Measurements from ENCODE around the gene RCAN2.
"Not testable (repeated sequence)": the region's sequence is repeated elsewhere in the genome, so short reads cannot be mapped to it uniquely, and the experiment has no call there.

Gene RCAN2

GRCh38 chr6:46405620-46406180 is 85.5 kb downstream of the RCAN2 start:
- not testable (repeated sequence) for H3K27ac Mint-ChIP-seq; ATAC-seq (ENCODE audit: low read depth); H3K36me3 Mint-ChIP-seq; H3K4me3 Mint-ChIP-seq; H3K9me3 Mint-ChIP-seq; DNase-seq (ENCODE audit: low spot score in 2 of 2); H3K27me3 Mint-ChIP-seq; H3K4me1 Mint-ChIP-seq

- no peaks in the 10 kb centered on the region for H3K4me1 Mint-ChIP-seq
- no peaks in the 10 kb centered on the region for H3K9me3 Mint-ChIP-seq
- no peak for DNase-seq (ENCODE audit: low spot score in 2 of 2)
- H3K27me3 Mint-ChIP-seq: no peaks in the 10 kb centered on the region
- H3K36me3 Mint-ChIP-seq: no peaks in the 10 kb centered on the region
- no peak overlapping the region for H3K27ac Mint-ChIP-seq
- ATAC-seq (ENCODE audit: low read depth): no peak
- H3K4me3 Mint-ChIP-seq: no peak overlapping the region
These were observed 90.4 kb downstream of the RCAN2 start for GRCh38 chr6:46400898-46401297.

GRCh38 chr6:46395530-46395929 is 95.7 kb downstream of the RCAN2 start:
- no peak overlapping the region for H3K4me3 Mint-ChIP-seq
- DNase-seq (ENCODE audit: low spot score in 2 of 2) (no peak), ATAC-seq (ENCODE audit: low read depth) (no peak)
- H3K36me3 Mint-ChIP-seq: no peaks in the 10 kb centered on the region
- no peak overlapping the region for H3K27ac Mint-ChIP-seq
- H3K4me1 Mint-ChIP-seq: no peaks in the 10 kb centered on the region
- peaks cover 2% of the 10 kb centered on the region for H3K9me3 Mint-ChIP-seq
- H3K27me3 Mint-ChIP-seq: peaks cover 2% of the 10 kb centered on the region

- H3K4me1 Mint-ChIP-seq: no peaks in the 10 kb centered on the region
- ATAC-seq (ENCODE audit: low read depth): no peak
- H3K27me3 Mint-ChIP-seq: peaks cover 2% of the 10 kb centered on the region
- H3K36me3 Mint-ChIP-seq: no peaks in the 10 kb centered on the region
- no peak for DNase-seq (ENCODE audit: low spot score in 2 of 2)
- H3K4me3 Mint-ChIP-seq: no peak overlapping the region
- H3K9me3 Mint-ChIP-seq: peaks cover 2% of the 10 kb centered on the region
- H3K27ac Mint-ChIP-seq: no peak overlapping the region
These were observed 97.3 kb downstream of the RCAN2 start for GRCh38 chr6:46393940-46394337.

GRCh38 chr6:46393161-46393939 is 97.9 kb downstream of the RCAN2 start:
- ATAC-seq (ENCODE audit: low read depth) (no peak), DNase-seq (ENCODE audit: low spot score in 2 of 2) (no peak)
- Mint-ChIP-seq H3K9me3 (peaks cover 2% of the 10 kb centered on the region), H3K4me3 (no peak overlapping the region), H3K27ac (no peak overlapping the region), H3K4me1 (no peaks in the 10 kb centered on the region), H3K36me3 (no peaks in the 10 kb centered on the region), H3K27me3 (peaks cover 2% of the 10 kb centered on the region)

- ATAC-seq (ENCODE audit: low read depth): no peak
- no peak for DNase-seq (ENCODE audit: low spot score in 2 of 2)
- Mint-ChIP-seq H3K27ac (no peak overlapping the region), H3K4me1 (no peaks in the 10 kb centered on the region), H3K9me3 (peaks cover 2% of the 10 kb centered on the region), H3K36me3 (no peaks in the 10 kb centered on the region), H3K27me3 (peaks cover 2% of the 10 kb centered on the region), H3K4me3 (no peak overlapping the region)
These were observed 99.0 kb downstream of the RCAN2 start for GRCh38 chr6:46392294-46392693.

GRCh38 chr6:46390153-46390876 is 100.9 kb downstream of the RCAN2 start:
- Mint-ChIP-seq H3K27ac (no peak overlapping the region), H3K4me1 (no peaks in the 10 kb centered on the region), H3K36me3 (no peaks in the 10 kb centered on the region), H3K27me3 (peaks cover 2% of the 10 kb centered on the region), H3K4me3 (no peak overlapping the region), H3K9me3 (peaks cover 4% of the 10 kb centered on the region)
- ATAC-seq (ENCODE audit: low read depth) (no peak), DNase-seq (ENCODE audit: low spot score in 2 of 2) (no peak)

GRCh38 chr6:46387728-46388127 is 103.5 kb downstream of the RCAN2 start:
- H3K27ac Mint-ChIP-seq; H3K27me3 Mint-ChIP-seq; H3K4me1 Mint-ChIP-seq; DNase-seq (ENCODE audit: low spot score in 2 of 2); H3K4me3 Mint-ChIP-seq; H3K9me3 Mint-ChIP-seq; ATAC-seq (ENCODE audit: low read depth); H3K36me3 Mint-ChIP-seq: not testable (repeated sequence)

GRCh38 chr6:46381579-46381978 is 109.7 kb downstream of the RCAN2 start:
- ATAC-seq (ENCODE audit: low read depth): no peak
- peaks cover 7% of the 10 kb centered on the region for H3K27me3 Mint-ChIP-seq
- peaks cover 13% of the 10 kb centered on the region for H3K4me1 Mint-ChIP-seq
- peaks cover under 1% of the 10 kb centered on the region for H3K9me3 Mint-ChIP-seq
- no peak overlapping the region for H3K27ac Mint-ChIP-seq
- H3K36me3 Mint-ChIP-seq: no peaks in the 10 kb centered on the region
- H3K4me3 Mint-ChIP-seq: no peak overlapping the region
- DNase-seq (ENCODE audit: low spot score in 2 of 2): no peak

- no peak for ATAC-seq (ENCODE audit: low read depth)
- DNase-seq (ENCODE audit: low spot score in 2 of 2): no peak
- H3K4me3 Mint-ChIP-seq: no peak overlapping the region
- H3K9me3 Mint-ChIP-seq: no peaks in the 10 kb centered on the region
- H3K27me3 Mint-ChIP-seq: peaks cover 7% of the 10 kb centered on the region
- no peaks in the 10 kb centered on the region for H3K36me3 Mint-ChIP-seq
- H3K27ac Mint-ChIP-seq: no peak overlapping the region
- peaks cover 15% of the 10 kb centered on the region for H3K4me1 Mint-ChIP-seq
These were observed 110.2 kb downstream of the RCAN2 start for GRCh38 chr6:46381057-46381456.

- no peak overlapping the region for H3K4me3 Mint-ChIP-seq
- ATAC-seq (ENCODE audit: low read depth) (no peak), DNase-seq (ENCODE audit: low spot score in 2 of 2) (no peak)
- H3K9me3 Mint-ChIP-seq: no peaks in the 10 kb centered on the region
- no peaks in the 10 kb centered on the region for H3K36me3 Mint-ChIP-seq
- peaks cover 7% of the 10 kb centered on the region for H3K27me3 Mint-ChIP-seq
- no peak overlapping the region for H3K27ac Mint-ChIP-seq
- H3K4me1 Mint-ChIP-seq: peaks cover 20% of the 10 kb centered on the region
These were observed 111.0 kb downstream of the RCAN2 start for GRCh38 chr6:46380152-46380807.

- Mint-ChIP-seq H3K4me3 (no peak overlapping the region), H3K27ac (no peak overlapping the region), H3K4me1 (peaks cover 20% of the 10 kb centered on the region), H3K27me3 (peaks cover 6% of the 10 kb centered on the region), H3K9me3 (no peaks in the 10 kb centered on the region), H3K36me3 (no peaks in the 10 kb centered on the region)
- DNase-seq (ENCODE audit: low spot score in 2 of 2): no peak
- no peak for ATAC-seq (ENCODE audit: low read depth)
These were observed 112.3 kb downstream of the RCAN2 start for GRCh38 chr6:46378882-46379416.

- H3K4me1 Mint-ChIP-seq: peaks cover 20% of the 10 kb centered on the region
- H3K27ac Mint-ChIP-seq: peak overlapping the region; percentile 28
- DNase-seq (ENCODE audit: low spot score in 2 of 2) (no peak), ATAC-seq (ENCODE audit: low read depth) (no peak)
- H3K4me3 Mint-ChIP-seq: no peak overlapping the region
- H3K36me3 Mint-ChIP-seq: no peaks in the 10 kb centered on the region
- peaks cover 3% of the 10 kb centered on the region for H3K27me3 Mint-ChIP-seq
- no peaks in the 10 kb centered on the region for H3K9me3 Mint-ChIP-seq
These were observed 112.9 kb downstream of the RCAN2 start for GRCh38 chr6:46378161-46378881.

Data from memory B cell (primary cell).